Activated naive CD4-positive, alpha-beta T cell treated with anti-CD3 and anti-CD28 coated beads, Interleukin-2, amount 10 ng/mL, durations not matched to agents 7 days and 5 days (primary cell): ENCODE measurements around the gene BTLA.

Experiments
- CTCF ChIA-PET: fragments of 350-600 bp; sonication (Branson Sonifier 250); formaldehyde crosslinking; loops from one replicate; lab custom pipeline; 2021; ENCODE audit warnings: antibody characterized with exemption; lab: Charles Lee
- DNase-seq: peaks from one replicate; pipeline ENCODE4 v3.0.0-alpha.2; 2020
- H3K27ac Mint-ChIP-seq: one replicate; pipeline ENCODE4 v1.8.0; 2021; ENCODE audit warnings: mild to moderate bottlenecking, moderate library complexity, mixed read lengths
- H3K27me3 Mint-ChIP-seq: one replicate; pipeline ENCODE4 v1.8.0; 2021; ENCODE audit warnings: mild to moderate bottlenecking, mixed read lengths
- H3K36me3 Mint-ChIP-seq: one replicate; pipeline ENCODE4 v1.8.0; 2021; ENCODE audit warnings: mixed read lengths
- H3K4me1 Mint-ChIP-seq: one replicate; pipeline ENCODE4 v1.8.0; 2021; ENCODE audit warnings: mixed read lengths
- H3K4me3 Mint-ChIP-seq: one replicate; pipeline ENCODE4 v1.8.0; 2021; ENCODE audit warnings: mild to moderate bottlenecking, moderate library complexity, mixed read lengths
- H3K9me3 Mint-ChIP-seq: one replicate; pipeline ENCODE4 v1.8.0; 2021; ENCODE audit warnings: mixed read lengths

Gene BTLA

GRCh38 chr3:112416391-112417212 lies 82.7 kb downstream of the BTLA start:
- no peak overlapping the region for H3K4me3 Mint-ChIP-seq
- H3K4me1 Mint-ChIP-seq: peaks cover 9% of the 10 kb centered on the region
- H3K27ac Mint-ChIP-seq: no peak overlapping the region
- DNase-seq: no peak
- CTCF ChIA-PET: no interaction called here
- peaks cover 10% of the 10 kb centered on the region for H3K27me3 Mint-ChIP-seq
- peaks cover 4% of the 10 kb centered on the region for H3K9me3 Mint-ChIP-seq
- no peaks in the 10 kb centered on the region for H3K36me3 Mint-ChIP-seq

GRCh38 chr3:112415390-112415789 lies 83.9 kb downstream of the BTLA start:
- Mint-ChIP-seq H3K9me3 (peaks cover 4% of the 10 kb centered on the region), H3K27ac (no peak overlapping the region), H3K27me3 (peaks cover 6% of the 10 kb centered on the region), H3K36me3 (no peaks in the 10 kb centered on the region), H3K4me3 (no peak overlapping the region), H3K4me1 (peaks cover 9% of the 10 kb centered on the region)
- DNase-seq: no peak
- CTCF ChIA-PET: no interaction called here
